Liver (tissue), 9 donors: Measurements from ENCODE around the gene HOXD13. TPM values are rescaled to one million over a fixed set of nuclear protein-coding genes. Genes with fewer than 3 reads are reported as not detected.

Experiments used
- DNase-seq: peaks from one replicate; pipeline ENCODE4 v3.0.0-alpha.2; 2017; ENCODE audit warnings: low spot score
- H3K27ac ChIP-seq, 2 donors: one replicate each; pipeline ENCODE4 v1.7.0; 2013; ENCODE audit warnings: inconsistent platforms in 2 of 2, low read length in 2 of 2, control low read depth in 1 of 2, low read depth in 1 of 2, mild to moderate bottlenecking in 1 of 2
- H3K27me3 ChIP-seq, 4 donors: one replicate each; pipeline versions ENCODE4 v1.6.1 to v1.7.0; 2013; ENCODE audit warnings: low read length in 3 of 4, inconsistent platforms in 1 of 4, mild to moderate bottlenecking in 1 of 4, moderate library complexity in 1 of 4; ENCODE audit not compliant: control insufficient read depth in 4 of 4, insufficient read depth in 4 of 4
- H3K36me3 ChIP-seq, 4 donors: one replicate each; pipeline versions ENCODE4 v1.6.1 to v1.7.0; 2013; ENCODE audit warnings: low read length in 3 of 4, mild to moderate bottlenecking in 3 of 4, low read depth in 1 of 4, moderate library complexity in 1 of 4; ENCODE audit not compliant: control insufficient read depth in 4 of 4, insufficient read depth in 3 of 4
- H3K4me1 ChIP-seq, 4 donors: one replicate each; pipeline versions ENCODE4 v1.6.1 to v1.7.0; 2013; ENCODE audit warnings: low read length in 3 of 4, mild to moderate bottlenecking in 3 of 4, moderate library complexity in 1 of 4; ENCODE audit not compliant: control insufficient read depth in 4 of 4, insufficient read depth in 4 of 4
- H3K4me3 ChIP-seq, 3 donors: one replicate each; pipeline versions ENCODE4 v1.6.1 to v1.7.0; 2013; ENCODE audit warnings: low read length in 3 of 3, control low read depth in 1 of 3, low read depth in 1 of 3, mild to moderate bottlenecking in 1 of 3
- H3K9ac ChIP-seq, 2 donors: one replicate each; pipeline ENCODE4 v1.7.0; 2013; ENCODE audit warnings: low read length in 2 of 2, mild to moderate bottlenecking in 2 of 2, moderate library complexity in 2 of 2, control low read depth in 1 of 2, low read depth in 1 of 2
- H3K9me3 ChIP-seq, 4 donors: one replicate each; pipeline versions ENCODE4 v1.6.1 to v1.7.0; 2013; ENCODE audit warnings: low read length in 3 of 4; ENCODE audit not compliant: control insufficient read depth in 4 of 4
- EGR1 ChIP-seq, 2 donors: IDR thresholded peaks; 2 replicates each; pipeline ENCODE4 v1.6.1; 2016 to 2018; ENCODE audit warnings: antibody characterized with exemption in 2 of 2, low read depth in 2 of 2
- FOXA1 ChIP-seq: IDR thresholded peaks from 2 replicates; pipeline ENCODE4 v1.6.1; 2016; ENCODE audit warnings: antibody characterized with exemption
- FOXA2 ChIP-seq: IDR thresholded peaks from 2 replicates; pipeline ENCODE4 v1.6.1; 2016; ENCODE audit warnings: antibody characterized with exemption
- GABPA ChIP-seq, 2 donors: IDR thresholded peaks in 1 of 2; conservative IDR thresholded peaks in 1 of 2; 2 replicates each; pipeline ENCODE4 v1.6.1; 2016; ENCODE audit warnings: antibody characterized with exemption in 2 of 2, mild to moderate bottlenecking in 1 of 2, moderate library complexity in 1 of 2
- HNF4A ChIP-seq, 2 donors: conservative IDR thresholded peaks; 2 replicates each; pipeline ENCODE4 v1.6.1; 2016; ENCODE audit warnings: antibody characterized with exemption in 2 of 2, mild to moderate bottlenecking in 2 of 2
- HNF4G ChIP-seq: IDR thresholded peaks from 2 replicates; pipeline ENCODE4 v1.6.1; 2016; ENCODE audit warnings: antibody characterized with exemption
- JUND ChIP-seq, 2 donors: IDR thresholded peaks; 2 replicates each; pipeline ENCODE4 v1.6.1; 2016; ENCODE audit warnings: antibody characterized with exemption in 2 of 2
- NR2F2 ChIP-seq: IDR thresholded peaks from 2 replicates; pipeline ENCODE4 v1.6.1; 2016; ENCODE audit warnings: antibody characterized with exemption
- RAD21 ChIP-seq, 2 donors: IDR thresholded peaks; 2 replicates each; pipeline ENCODE4 v1.6.1; 2016; ENCODE audit warnings: antibody characterized with exemption in 2 of 2, mild to moderate bottlenecking in 2 of 2
- RXRA ChIP-seq, 2 donors: IDR thresholded peaks; 2 replicates each; pipeline ENCODE4 v1.6.1; 2017 to 2018; ENCODE audit warnings: antibody characterized with exemption in 2 of 2, mild to moderate bottlenecking in 1 of 2
- SP1 ChIP-seq: IDR thresholded peaks from 2 replicates; pipeline ENCODE4 v1.6.1; 2018; ENCODE audit warnings: antibody characterized with exemption, mild to moderate bottlenecking
- TAF1 ChIP-seq: conservative IDR thresholded peaks from 2 replicates; pipeline ENCODE4 v1.6.1; 2016; ENCODE audit warnings: antibody characterized with exemption, mild to moderate bottlenecking
- YY1 ChIP-seq: IDR thresholded peaks from 2 replicates; pipeline ENCODE4 v1.6.1; 2016; ENCODE audit warnings: antibody characterized with exemption, mild to moderate bottlenecking
- whole genome bisulfite sequencing: extraction: QIAGEN DNeasy Blood & Tissue Kit; methylation state at CpG from one replicate; pipeline ENCODE4 v1.1.7; 2013; 5-methylcytosine and 5-hydroxymethylcytosine counted together
- polyA plus RNA-seq, 2 donors: library from polyadenylated mRNA; stranded (reverse) in 1 of 2; unstranded in 1 of 2; fragments of 200-250 nt in 1 of 2; fragments of >200 nt in 1 of 2; fragmentation: Nextera tagmentation in 1 of 2; extraction: Ambion mirVana in 1 of 2; gene quantifications; one replicate each; pipeline versions ENCODE4 v1.2.1 to v1.2.3, GENCODE V29; 2013 to 2015
- total RNA-seq, 2 donors: library from RNA; depleted of rRNA; stranded (reverse); fragments of >200 nt; gene quantifications; one replicate each; pipeline ENCODE4 v1.2.3, GENCODE V29; 2014
- TF ChIP-seq, protein P1 (sequence below): IDR thresholded peaks from 2 replicates; pipeline ENCODE4 v1.6.1; 2016; ENCODE audit warnings: antibody characterized with exemption
- TF ChIP-seq, protein P2 (sequence below): IDR thresholded peaks from 2 replicates; pipeline ENCODE4 v1.6.1; 2016; ENCODE audit warnings: antibody characterized with exemption
- TF ChIP-seq, protein P3 (sequence below): IDR thresholded peaks from 2 replicates; pipeline ENCODE4 v1.6.1; 2016; ENCODE audit warnings: antibody characterized with exemption
- TF ChIP-seq, protein P4 (sequence below): fragments of 150-350 bp; IDR thresholded peaks from 2 replicates; pipeline ENCODE4 v1.5.1; 2017; ENCODE audit warnings: improper control_type of control experiment, low read depth, low read length; ENCODE audit not compliant: missing input control
- TF ChIP-seq, protein P5 (sequence below): IDR thresholded peaks from 2 replicates; pipeline ENCODE4 v1.6.1; 2016; ENCODE audit warnings: antibody characterized with exemption, mild to moderate bottlenecking
- donor health status: healthy.
- donor health status: healthy.
- donor health status: healthy.
- donor health status: healthy.
- donor health status: healthy.

HOXD13 gene
- total and polyA plus RNA-seq, 4 donors = not detected

DNA sequence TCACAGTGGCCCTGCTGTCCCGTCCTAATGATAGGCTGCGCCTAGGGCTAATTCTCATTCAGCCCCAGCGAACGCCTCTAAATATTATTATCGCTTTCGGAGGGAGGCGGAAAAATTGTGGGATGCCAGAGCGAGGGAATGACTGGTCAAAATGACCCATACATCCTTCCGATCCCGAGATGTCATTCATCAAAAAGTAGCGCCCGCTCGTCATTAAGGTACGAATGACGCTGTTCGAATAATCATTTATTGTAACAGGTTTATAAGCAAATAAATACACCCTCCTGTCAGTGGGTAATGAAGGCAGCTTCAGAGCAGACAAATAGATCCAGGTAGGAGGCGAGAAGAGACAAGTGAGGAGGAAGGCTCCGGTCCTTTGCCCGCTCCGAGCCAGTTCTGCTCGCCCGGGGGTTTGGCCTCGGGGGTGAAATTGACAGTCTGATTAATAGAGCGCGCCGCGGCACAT, 8.7 kb upstream of the HOXD13 start, which contains the start of gene EVX2:
Gene EVX2 (minus strand): TSS at position 167 of the 466 bp plus-strand sequence. CDS start 186 bp downstream, outside the sequence.
- DNase-seq = no peak
- Histone ChIP-seq H3K9me3 (peaks cover 0 to 29% (median 5%) of the 10 kb centered on the region in 4 donors), H3K4me3 (no peak within 1 kb of the TSS)

More for the DNA sequence above, 8.7 kb upstream of the HOXD13 start, which contains the start of gene EVX2:
- H3K9ac ChIP-seq = no peak within 1 kb of the TSS
- peaks cover 11 to 34% (median 15%) of the 10 kb centered on the region in 4 donors for H3K4me1 ChIP-seq
- H3K36me3 ChIP-seq = no peaks in the 10 kb centered on the region
- TF ChIP-seq, protein P1, sequence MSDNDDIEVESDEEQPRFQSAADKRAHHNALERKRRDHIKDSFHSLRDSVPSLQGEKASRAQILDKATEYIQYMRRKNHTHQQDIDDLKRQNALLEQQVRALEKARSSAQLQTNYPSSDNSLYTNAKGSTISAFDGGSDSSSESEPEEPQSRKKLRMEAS = no peak
- TF ChIP-seq, protein P2, sequence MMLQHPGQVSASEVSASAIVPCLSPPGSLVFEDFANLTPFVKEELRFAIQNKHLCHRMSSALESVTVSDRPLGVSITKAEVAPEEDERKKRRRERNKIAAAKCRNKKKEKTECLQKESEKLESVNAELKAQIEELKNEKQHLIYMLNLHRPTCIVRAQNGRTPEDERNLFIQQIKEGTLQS = no peak
- TF ChIP-seq, protein P3, sequence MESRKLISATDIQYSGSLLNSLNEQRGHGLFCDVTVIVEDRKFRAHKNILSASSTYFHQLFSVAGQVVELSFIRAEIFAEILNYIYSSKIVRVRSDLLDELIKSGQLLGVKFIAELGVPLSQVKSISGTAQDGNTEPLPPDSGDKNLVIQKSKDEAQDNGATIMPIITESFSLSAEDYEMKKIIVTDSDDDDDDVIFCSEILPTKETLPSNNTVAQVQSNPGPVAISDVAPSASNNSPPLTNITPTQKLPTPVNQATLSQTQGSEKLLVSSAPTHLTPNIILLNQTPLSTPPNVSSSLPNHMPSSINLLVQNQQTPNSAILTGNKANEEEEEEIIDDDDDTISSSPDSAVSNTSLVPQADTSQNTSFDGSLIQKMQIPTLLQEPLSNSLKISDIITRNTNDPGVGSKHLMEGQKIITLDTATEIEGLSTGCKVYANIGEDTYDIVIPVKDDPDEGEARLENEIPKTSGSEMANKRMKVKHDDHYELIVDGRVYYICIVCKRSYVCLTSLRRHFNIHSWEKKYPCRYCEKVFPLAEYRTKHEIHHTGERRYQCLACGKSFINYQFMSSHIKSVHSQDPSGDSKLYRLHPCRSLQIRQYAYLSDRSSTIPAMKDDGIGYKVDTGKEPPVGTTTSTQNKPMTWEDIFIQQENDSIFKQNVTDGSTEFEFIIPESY = no peak
- TF ChIP-seq JUND (IDR thresholded peaks at IDR 0.05) (no peak), EGR1 (IDR thresholded peaks at IDR 0.05; ENCODE audit: low read depth in 2 of 2) (no peak), YY1 (no peak), HNF4A (conservative IDR thresholded peaks at IDR 0.05) (no peak), FOXA2 (no peak), GABPA (IDR thresholded peaks at IDR 0.05 in 1 of 2, conservative IDR thresholded peaks at IDR 0.05 in 1 of 2) (no peak), SP1 (no peak), RXRA (IDR thresholded peaks at IDR 0.05) (no peak), TAF1 (no peak), HNF4G (no peak), NR2F2 (no peak), FOXA1 (no peak), RAD21 (IDR thresholded peaks at IDR 0.05) (no peak)
- TF ChIP-seq, protein P4, sequence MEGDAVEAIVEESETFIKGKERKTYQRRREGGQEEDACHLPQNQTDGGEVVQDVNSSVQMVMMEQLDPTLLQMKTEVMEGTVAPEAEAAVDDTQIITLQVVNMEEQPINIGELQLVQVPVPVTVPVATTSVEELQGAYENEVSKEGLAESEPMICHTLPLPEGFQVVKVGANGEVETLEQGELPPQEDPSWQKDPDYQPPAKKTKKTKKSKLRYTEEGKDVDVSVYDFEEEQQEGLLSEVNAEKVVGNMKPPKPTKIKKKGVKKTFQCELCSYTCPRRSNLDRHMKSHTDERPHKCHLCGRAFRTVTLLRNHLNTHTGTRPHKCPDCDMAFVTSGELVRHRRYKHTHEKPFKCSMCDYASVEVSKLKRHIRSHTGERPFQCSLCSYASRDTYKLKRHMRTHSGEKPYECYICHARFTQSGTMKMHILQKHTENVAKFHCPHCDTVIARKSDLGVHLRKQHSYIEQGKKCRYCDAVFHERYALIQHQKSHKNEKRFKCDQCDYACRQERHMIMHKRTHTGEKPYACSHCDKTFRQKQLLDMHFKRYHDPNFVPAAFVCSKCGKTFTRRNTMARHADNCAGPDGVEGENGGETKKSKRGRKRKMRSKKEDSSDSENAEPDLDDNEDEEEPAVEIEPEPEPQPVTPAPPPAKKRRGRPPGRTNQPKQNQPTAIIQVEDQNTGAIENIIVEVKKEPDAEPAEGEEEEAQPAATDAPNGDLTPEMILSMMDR = no peak
- TF ChIP-seq, protein P5, sequence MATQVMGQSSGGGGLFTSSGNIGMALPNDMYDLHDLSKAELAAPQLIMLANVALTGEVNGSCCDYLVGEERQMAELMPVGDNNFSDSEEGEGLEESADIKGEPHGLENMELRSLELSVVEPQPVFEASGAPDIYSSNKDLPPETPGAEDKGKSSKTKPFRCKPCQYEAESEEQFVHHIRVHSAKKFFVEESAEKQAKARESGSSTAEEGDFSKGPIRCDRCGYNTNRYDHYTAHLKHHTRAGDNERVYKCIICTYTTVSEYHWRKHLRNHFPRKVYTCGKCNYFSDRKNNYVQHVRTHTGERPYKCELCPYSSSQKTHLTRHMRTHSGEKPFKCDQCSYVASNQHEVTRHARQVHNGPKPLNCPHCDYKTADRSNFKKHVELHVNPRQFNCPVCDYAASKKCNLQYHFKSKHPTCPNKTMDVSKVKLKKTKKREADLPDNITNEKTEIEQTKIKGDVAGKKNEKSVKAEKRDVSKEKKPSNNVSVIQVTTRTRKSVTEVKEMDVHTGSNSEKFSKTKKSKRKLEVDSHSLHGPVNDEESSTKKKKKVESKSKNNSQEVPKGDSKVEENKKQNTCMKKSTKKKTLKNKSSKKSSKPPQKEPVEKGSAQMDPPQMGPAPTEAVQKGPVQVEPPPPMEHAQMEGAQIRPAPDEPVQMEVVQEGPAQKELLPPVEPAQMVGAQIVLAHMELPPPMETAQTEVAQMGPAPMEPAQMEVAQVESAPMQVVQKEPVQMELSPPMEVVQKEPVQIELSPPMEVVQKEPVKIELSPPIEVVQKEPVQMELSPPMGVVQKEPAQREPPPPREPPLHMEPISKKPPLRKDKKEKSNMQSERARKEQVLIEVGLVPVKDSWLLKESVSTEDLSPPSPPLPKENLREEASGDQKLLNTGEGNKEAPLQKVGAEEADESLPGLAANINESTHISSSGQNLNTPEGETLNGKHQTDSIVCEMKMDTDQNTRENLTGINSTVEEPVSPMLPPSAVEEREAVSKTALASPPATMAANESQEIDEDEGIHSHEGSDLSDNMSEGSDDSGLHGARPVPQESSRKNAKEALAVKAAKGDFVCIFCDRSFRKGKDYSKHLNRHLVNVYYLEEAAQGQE = no peak
- H3K27ac ChIP-seq = no peak within 1 kb of the TSS
- peaks cover 17 to 72% (median 38%) of the 10 kb centered on the region in 4 donors for H3K27me3 ChIP-seq
- 13% methylated on average over 27 of the region's 27 CpGs for WGBS
